Measurements from ENCODE around the gene BCAR1.

GRCh38 chr16:75248142-75248535 lies 3.3 kb downstream of the BCAR1 start:
- TF ChIP-seq, protein P1, sequence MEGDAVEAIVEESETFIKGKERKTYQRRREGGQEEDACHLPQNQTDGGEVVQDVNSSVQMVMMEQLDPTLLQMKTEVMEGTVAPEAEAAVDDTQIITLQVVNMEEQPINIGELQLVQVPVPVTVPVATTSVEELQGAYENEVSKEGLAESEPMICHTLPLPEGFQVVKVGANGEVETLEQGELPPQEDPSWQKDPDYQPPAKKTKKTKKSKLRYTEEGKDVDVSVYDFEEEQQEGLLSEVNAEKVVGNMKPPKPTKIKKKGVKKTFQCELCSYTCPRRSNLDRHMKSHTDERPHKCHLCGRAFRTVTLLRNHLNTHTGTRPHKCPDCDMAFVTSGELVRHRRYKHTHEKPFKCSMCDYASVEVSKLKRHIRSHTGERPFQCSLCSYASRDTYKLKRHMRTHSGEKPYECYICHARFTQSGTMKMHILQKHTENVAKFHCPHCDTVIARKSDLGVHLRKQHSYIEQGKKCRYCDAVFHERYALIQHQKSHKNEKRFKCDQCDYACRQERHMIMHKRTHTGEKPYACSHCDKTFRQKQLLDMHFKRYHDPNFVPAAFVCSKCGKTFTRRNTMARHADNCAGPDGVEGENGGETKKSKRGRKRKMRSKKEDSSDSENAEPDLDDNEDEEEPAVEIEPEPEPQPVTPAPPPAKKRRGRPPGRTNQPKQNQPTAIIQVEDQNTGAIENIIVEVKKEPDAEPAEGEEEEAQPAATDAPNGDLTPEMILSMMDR (IDR thresholded peaks at IDR 0.05) = no peak
- TF ChIP-seq POLR2A (IDR thresholded peaks at IDR 0.05) = no peak
